Measurements from ENCODE around the gene PTPRA. TPM values are rescaled to one million over a fixed set of nuclear protein-coding genes. Genes with fewer than 3 reads are reported as not detected.

The PTPRA gene
- total and polyA plus RNA-seq, 2 of the 13 experiments (the other 11 are each of a cell fraction or from before 2014, with no cell fraction given): 47.2 to 127 TPM

DNA sequence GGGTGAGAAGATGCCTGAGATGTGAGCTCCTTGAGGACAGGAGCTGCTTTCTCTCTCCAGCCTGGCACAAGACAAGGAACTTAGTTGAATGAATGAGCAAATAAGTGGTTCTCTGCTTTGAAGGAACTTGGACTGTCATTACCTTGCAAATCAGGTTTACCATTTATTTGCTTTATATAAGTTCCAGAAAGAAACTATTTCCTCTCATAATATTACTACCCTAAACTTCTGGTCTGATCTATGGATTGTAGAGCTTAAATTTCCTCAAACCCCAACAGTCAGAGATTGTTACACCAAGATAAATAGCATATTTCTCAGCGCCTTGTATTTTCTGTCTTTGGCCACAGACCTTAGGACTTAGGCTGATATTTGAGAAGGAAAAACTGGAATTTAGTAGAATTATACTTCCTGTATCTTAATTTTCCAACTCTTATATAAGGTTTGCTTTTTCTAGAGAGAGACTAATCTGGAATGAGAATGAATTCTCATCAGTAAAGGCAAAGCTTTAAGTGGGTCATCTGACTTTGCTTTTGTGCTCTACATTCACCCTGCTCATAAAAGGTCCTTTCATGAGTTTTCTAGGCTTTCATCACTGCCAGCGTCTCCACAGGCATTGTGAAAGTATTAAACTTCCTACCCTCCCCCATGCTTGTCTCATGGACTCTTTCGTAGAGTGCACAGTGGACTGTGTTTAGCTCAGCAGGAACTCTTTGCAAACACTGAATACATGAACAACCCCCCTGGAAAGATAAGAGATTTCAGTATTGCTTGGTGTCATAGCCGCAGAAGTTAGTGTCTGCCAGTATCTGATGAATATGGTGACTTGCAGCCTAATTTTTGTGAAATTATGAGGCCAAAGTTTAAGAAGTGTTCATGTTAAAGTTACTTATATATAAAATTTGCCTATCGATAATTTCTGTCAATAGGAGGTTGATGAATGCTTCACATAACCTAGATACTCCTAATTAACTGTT is 74.0 kb downstream of the PTPRA start (continued):
- TF ChIP-seq, protein P1, sequence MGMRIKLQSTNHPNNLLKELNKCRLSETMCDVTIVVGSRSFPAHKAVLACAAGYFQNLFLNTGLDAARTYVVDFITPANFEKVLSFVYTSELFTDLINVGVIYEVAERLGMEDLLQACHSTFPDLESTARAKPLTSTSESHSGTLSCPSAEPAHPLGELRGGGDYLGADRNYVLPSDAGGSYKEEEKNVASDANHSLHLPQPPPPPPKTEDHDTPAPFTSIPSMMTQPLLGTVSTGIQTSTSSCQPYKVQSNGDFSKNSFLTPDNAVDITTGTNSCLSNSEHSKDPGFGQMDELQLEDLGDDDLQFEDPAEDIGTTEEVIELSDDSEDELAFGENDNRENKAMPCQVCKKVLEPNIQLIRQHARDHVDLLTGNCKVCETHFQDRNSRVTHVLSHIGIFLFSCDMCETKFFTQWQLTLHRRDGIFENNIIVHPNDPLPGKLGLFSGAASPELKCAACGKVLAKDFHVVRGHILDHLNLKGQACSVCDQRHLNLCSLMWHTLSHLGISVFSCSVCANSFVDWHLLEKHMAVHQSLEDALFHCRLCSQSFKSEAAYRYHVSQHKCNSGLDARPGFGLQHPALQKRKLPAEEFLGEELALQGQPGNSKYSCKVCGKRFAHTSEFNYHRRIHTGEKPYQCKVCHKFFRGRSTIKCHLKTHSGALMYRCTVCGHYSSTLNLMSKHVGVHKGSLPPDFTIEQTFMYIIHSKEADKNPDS (CRISPR knock-in tag; IDR thresholded peaks at IDR 0.05): no peak
- TF ChIP-seq, protein P2, sequence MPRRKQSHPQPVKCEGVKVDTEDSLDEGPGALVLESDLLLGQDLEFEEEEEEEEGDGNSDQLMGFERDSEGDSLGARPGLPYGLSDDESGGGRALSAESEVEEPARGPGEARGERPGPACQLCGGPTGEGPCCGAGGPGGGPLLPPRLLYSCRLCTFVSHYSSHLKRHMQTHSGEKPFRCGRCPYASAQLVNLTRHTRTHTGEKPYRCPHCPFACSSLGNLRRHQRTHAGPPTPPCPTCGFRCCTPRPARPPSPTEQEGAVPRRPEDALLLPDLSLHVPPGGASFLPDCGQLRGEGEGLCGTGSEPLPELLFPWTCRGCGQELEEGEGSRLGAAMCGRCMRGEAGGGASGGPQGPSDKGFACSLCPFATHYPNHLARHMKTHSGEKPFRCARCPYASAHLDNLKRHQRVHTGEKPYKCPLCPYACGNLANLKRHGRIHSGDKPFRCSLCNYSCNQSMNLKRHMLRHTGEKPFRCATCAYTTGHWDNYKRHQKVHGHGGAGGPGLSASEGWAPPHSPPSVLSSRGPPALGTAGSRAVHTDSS (CRISPR knock-in tag; conservative IDR thresholded peaks at IDR 0.05): no peak
- TF ChIP-seq, protein P3, sequence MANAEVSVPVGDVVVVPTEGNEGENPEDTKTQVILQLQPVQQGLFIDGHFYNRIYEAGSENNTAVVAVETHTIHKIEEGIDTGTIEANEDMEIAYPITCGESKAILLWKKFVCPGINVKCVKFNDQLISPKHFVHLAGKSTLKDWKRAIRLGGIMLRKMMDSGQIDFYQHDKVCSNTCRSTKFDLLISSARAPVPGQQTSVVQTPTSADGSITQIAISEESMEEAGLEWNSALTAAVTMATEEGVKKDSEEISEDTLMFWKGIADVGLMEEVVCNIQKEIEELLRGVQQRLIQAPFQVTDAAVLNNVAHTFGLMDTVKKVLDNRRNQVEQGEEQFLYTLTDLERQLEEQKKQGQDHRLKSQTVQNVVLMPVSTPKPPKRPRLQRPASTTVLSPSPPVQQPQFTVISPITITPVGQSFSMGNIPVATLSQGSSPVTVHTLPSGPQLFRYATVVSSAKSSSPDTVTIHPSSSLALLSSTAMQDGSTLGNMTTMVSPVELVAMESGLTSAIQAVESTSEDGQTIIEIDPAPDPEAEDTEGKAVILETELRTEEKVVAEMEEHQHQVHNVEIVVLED (CRISPR knock-in tag; IDR thresholded peaks at IDR 0.05; ENCODE audit: borderline replicate concordance): peak; percentile 72
- TF ChIP-seq, protein P4, sequence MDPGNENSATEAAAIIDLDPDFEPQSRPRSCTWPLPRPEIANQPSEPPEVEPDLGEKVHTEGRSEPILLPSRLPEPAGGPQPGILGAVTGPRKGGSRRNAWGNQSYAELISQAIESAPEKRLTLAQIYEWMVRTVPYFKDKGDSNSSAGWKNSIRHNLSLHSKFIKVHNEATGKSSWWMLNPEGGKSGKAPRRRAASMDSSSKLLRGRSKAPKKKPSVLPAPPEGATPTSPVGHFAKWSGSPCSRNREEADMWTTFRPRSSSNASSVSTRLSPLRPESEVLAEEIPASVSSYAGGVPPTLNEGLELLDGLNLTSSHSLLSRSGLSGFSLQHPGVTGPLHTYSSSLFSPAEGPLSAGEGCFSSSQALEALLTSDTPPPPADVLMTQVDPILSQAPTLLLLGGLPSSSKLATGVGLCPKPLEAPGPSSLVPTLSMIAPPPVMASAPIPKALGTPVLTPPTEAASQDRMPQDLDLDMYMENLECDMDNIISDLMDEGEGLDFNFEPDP (CRISPR knock-in tag; conservative IDR thresholded peaks at IDR 0.05): no peak
- TF ChIP-seq PHF20 (CRISPR knock-in tag; IDR thresholded peaks at IDR 0.05): no peak
- TF ChIP-seq SIN3A (IDR thresholded peaks at IDR 0.05; ENCODE audit: borderline replicate concordance, low read depth, low read length): no peak
- TF ChIP-seq SP4 (CRISPR knock-in tag; IDR thresholded peaks at IDR 0.05): peak; percentile 24; the same call in 1 of the 2 replicates
- TF ChIP-seq ZNF644 (CRISPR knock-in tag; IDR thresholded peaks at IDR 0.05; ENCODE audit: low read depth): peak; percentile 96
- TF ChIP-seq PHF8 (CRISPR knock-in tag; IDR thresholded peaks at IDR 0.05): 0 out of 2 replicates have a peak, but pooled peaks have one; percentile 37
- TF ChIP-seq GATAD1 (CRISPR knock-in tag; IDR thresholded peaks at IDR 0.05): peak; percentile 73
- TF ChIP-seq MTF2 (CRISPR knock-in tag; IDR thresholded peaks at IDR 0.05; ENCODE audit: borderline replicate concordance): no peak
- peak; percentile 95 for TF ChIP-seq SAP130 (CRISPR knock-in tag; IDR thresholded peaks at IDR 0.05; ENCODE audit: low read depth)
- TF ChIP-seq ZNF670 (CRISPR knock-in tag; IDR thresholded peaks at IDR 0.05; ENCODE audit: borderline replicate concordance): peak; percentile 90
- peak; percentile 80; the same call in 1 of the 2 replicates for TF ChIP-seq KLF6 (CRISPR knock-in tag; IDR thresholded peaks at IDR 0.05)
- TF ChIP-seq, protein P5, sequence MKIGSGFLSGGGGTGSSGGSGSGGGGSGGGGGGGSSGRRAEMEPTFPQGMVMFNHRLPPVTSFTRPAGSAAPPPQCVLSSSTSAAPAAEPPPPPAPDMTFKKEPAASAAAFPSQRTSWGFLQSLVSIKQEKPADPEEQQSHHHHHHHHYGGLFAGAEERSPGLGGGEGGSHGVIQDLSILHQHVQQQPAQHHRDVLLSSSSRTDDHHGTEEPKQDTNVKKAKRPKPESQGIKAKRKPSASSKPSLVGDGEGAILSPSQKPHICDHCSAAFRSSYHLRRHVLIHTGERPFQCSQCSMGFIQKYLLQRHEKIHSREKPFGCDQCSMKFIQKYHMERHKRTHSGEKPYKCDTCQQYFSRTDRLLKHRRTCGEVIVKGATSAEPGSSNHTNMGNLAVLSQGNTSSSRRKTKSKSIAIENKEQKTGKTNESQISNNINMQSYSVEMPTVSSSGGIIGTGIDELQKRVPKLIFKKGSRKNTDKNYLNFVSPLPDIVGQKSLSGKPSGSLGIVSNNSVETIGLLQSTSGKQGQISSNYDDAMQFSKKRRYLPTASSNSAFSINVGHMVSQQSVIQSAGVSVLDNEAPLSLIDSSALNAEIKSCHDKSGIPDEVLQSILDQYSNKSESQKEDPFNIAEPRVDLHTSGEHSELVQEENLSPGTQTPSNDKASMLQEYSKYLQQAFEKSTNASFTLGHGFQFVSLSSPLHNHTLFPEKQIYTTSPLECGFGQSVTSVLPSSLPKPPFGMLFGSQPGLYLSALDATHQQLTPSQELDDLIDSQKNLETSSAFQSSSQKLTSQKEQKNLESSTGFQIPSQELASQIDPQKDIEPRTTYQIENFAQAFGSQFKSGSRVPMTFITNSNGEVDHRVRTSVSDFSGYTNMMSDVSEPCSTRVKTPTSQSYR (CRISPR knock-in tag; IDR thresholded peaks at IDR 0.05; ENCODE audit: borderline replicate concordance): peak; percentile 100
- TF ChIP-seq KAT7 (CRISPR knock-in tag; IDR thresholded peaks at IDR 0.05; ENCODE audit: borderline replicate concordance): no peak; the same call in 1 of the 2 replicates
- no peak for TF ChIP-seq ZNF558 (CRISPR knock-in tag; IDR thresholded peaks at IDR 0.05; ENCODE audit: borderline replicate concordance)
- no peak for TF ChIP-seq ZNF235 (CRISPR knock-in tag; IDR thresholded peaks at IDR 0.05; ENCODE audit: borderline replicate concordance)
